Measurements from ENCODE around the gene PODNL1.
A peak's percentile ranks its signal among the peaks of the same experiment; 100 is the strongest.

PODNL1 gene

DNA sequence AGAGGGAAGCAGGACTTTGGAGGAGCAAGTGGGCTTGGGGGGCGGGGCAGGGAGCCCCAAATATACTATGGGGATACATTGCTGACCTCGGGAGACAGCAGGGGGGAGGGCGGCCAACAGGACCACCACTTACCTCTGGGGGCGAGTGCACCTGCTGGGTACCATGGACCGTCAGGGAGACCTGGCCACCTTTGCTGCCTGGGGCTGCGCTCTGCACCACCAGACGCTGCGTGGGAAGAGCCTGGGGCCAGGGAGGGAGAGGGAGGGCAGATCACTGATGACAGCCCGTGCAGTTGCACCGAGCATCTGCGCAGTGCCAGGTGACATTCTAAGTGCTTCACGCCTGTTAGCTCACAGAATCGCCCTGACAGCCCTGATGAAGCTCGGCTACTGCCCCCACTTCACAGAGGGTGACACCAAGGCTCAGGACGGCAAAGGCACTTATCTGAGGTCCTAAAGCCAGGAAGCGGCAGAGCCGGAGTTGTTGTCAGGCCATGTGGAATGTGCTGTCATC is 43.8 kb upstream of the PODNL1 start:
- no peaks in the 10 kb centered on the region for H3K36me3 ChIP-seq (ENCODE audit: control insufficient read depth, insufficient read depth, low read length)
- no peak overlapping the region for H3K4me3 ChIP-seq (ENCODE audit: low read depth, low read length)
- H3K4me2 ChIP-seq (ENCODE audit: low read length): no peak overlapping the region
- TF ChIP-seq, protein P1, sequence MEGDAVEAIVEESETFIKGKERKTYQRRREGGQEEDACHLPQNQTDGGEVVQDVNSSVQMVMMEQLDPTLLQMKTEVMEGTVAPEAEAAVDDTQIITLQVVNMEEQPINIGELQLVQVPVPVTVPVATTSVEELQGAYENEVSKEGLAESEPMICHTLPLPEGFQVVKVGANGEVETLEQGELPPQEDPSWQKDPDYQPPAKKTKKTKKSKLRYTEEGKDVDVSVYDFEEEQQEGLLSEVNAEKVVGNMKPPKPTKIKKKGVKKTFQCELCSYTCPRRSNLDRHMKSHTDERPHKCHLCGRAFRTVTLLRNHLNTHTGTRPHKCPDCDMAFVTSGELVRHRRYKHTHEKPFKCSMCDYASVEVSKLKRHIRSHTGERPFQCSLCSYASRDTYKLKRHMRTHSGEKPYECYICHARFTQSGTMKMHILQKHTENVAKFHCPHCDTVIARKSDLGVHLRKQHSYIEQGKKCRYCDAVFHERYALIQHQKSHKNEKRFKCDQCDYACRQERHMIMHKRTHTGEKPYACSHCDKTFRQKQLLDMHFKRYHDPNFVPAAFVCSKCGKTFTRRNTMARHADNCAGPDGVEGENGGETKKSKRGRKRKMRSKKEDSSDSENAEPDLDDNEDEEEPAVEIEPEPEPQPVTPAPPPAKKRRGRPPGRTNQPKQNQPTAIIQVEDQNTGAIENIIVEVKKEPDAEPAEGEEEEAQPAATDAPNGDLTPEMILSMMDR (IDR thresholded peaks at IDR 0.05): no peak
- H3K79me2 ChIP-seq: peaks cover 3% of the 10 kb centered on the region
- no peaks in the 10 kb centered on the region for H3K9me3 ChIP-seq (ENCODE audit: control insufficient read depth, low read length)
- no peak overlapping the region for H3K9ac ChIP-seq
- no peaks in the 10 kb centered on the region for H3K27me3 ChIP-seq (ENCODE audit: control insufficient read depth, insufficient read depth, low read length)
- H3K27ac ChIP-seq: peak overlapping the region; percentile 100
- H2AFZ ChIP-seq: no peak overlapping the region
- H3K4me1 ChIP-seq: peaks cover 73% of the 10 kb centered on the region

DNA sequence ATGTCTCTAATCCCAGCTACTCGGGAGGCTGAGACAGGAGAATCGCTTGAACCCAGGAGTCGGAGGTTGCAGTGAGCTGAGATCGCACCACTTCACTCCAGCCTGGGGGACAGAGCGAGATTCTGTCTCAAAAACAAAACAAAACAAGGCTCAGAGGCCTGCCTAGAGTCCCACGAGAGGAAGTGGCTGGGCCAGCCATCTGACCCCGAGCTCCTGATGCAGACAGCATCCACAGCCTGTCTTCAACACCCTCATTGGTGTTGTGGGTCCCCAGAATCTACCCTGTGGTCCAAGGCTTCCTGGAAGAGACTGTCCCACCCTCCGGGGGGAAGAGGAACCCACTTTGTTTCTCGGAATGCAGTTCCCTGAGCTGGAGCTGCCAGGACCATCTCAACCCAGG is 43.2 kb upstream of the PODNL1 start:
- Histone ChIP-seq H3K4me3 (ENCODE audit: low read depth, low read length) (no peak overlapping the region), H3K36me3 (ENCODE audit: control insufficient read depth, insufficient read depth, low read length) (no peaks in the 10 kb centered on the region), H2AFZ (no peak overlapping the region), H3K4me2 (ENCODE audit: low read length) (no peak overlapping the region), H3K4me1 (peaks cover 67% of the 10 kb centered on the region), H3K9ac (no peak overlapping the region), H3K27me3 (ENCODE audit: control insufficient read depth, insufficient read depth, low read length) (no peaks in the 10 kb centered on the region), H3K9me3 (ENCODE audit: control insufficient read depth, low read length) (no peaks in the 10 kb centered on the region), H3K27ac (peak overlapping the region; percentile 40), H3K79me2 (peaks cover 3% of the 10 kb centered on the region)
- TF ChIP-seq, protein P1 (IDR thresholded peaks at IDR 0.05): no peak

DNA sequence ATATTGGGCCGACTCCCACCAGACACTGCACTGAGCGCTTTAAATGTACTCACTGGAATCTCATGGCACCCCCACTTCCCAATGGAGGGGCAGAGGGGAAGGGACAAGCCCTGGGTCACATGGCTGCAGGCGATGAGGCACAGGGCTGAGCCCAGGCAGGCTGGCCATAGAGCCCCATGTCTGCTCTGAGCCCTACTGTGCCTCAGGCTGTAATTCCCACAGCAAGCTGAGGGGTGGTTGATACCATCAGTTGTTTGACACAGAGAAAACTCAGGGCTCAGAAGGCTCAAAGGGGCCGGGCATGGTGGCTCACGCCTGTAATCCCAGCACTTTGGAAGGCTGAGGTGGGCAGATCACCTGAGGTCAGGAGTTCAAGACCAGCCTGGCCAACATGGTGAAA is 42.8 kb upstream of the PODNL1 start:
- TF ChIP-seq, protein P1 (IDR thresholded peaks at IDR 0.05): no peak
- no peak overlapping the region for H3K4me3 ChIP-seq (ENCODE audit: low read depth, low read length)

DNA sequence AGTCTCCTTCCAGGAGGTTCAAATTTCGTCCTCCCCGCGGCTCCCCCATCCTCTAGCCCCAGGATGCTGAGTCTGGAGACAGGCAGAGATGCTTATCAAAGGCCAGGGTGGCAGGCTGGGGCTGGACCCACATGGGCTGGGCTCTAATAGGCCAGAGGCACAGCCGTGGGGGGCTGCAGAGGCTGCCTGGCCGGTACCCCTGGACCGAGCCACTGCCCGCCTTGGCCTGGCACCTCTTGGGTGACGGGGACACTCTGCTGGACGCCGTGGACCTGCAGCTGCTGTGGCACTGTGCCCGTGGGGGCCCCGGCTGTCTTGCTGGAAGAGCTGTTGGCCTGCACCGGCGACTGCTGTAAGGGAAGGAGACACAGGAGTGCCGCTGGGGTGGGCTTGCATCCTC is 42.1 kb upstream of the PODNL1 start:
- H3K27me3 ChIP-seq (ENCODE audit: control insufficient read depth, insufficient read depth, low read length): no peaks in the 10 kb centered on the region
- H3K9ac ChIP-seq: no peak overlapping the region
- TF ChIP-seq, protein P1 (IDR thresholded peaks at IDR 0.05): no peak
- H3K79me2 ChIP-seq: peaks cover 3% of the 10 kb centered on the region
- no peak overlapping the region for H3K4me3 ChIP-seq (ENCODE audit: low read depth, low read length)
- no peaks in the 10 kb centered on the region for H3K36me3 ChIP-seq (ENCODE audit: control insufficient read depth, insufficient read depth, low read length)
- H3K27ac ChIP-seq: peak overlapping the region; percentile 40
- no peaks in the 10 kb centered on the region for H3K9me3 ChIP-seq (ENCODE audit: control insufficient read depth, low read length)
- H3K4me1 ChIP-seq: peaks cover 56% of the 10 kb centered on the region
- H3K4me2 ChIP-seq (ENCODE audit: low read length): peak overlapping the region; percentile 70
- no peak overlapping the region for H2AFZ ChIP-seq

More for the DNA sequence above, 42.8 kb upstream of the PODNL1 start:
- H3K36me3 ChIP-seq (ENCODE audit: control insufficient read depth, insufficient read depth, low read length): no peaks in the 10 kb centered on the region
- no peak overlapping the region for H2AFZ ChIP-seq
- no peak overlapping the region for H3K9ac ChIP-seq
- H3K4me2 ChIP-seq (ENCODE audit: low read length): no peak overlapping the region
- peak overlapping the region; percentile 40 for H3K27ac ChIP-seq
- H3K4me1 ChIP-seq: peaks cover 63% of the 10 kb centered on the region
- H3K79me2 ChIP-seq: peaks cover 3% of the 10 kb centered on the region
- H3K27me3 ChIP-seq (ENCODE audit: control insufficient read depth, insufficient read depth, low read length): no peaks in the 10 kb centered on the region
- H3K9me3 ChIP-seq (ENCODE audit: control insufficient read depth, low read length): no peaks in the 10 kb centered on the region

DNA sequence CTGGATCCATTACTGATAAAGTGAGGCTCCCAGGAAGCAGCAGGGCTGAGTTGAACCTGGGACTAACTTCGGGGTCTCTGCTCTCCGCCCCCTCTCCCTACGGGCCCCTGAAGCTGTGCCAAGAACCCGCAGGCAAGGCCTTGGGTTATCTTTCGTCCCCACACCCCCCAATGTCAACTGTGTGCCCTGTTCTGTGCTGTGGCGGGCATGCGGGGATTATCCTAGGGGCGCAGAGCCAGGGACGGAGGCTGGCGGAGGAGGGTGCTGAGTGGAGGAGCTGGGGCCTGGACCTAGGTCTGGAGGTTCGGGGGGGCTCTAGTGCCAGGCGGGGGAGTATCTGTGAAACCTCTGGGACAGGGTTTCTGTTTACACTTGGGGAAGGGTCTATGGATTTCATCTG is 41.5 kb upstream of the PODNL1 start:
- H3K4me2 ChIP-seq (ENCODE audit: low read length): peak overlapping the region; percentile 70
- H2AFZ ChIP-seq: peak overlapping the region; percentile 42
- H3K9me3 ChIP-seq (ENCODE audit: control insufficient read depth, low read length): no peaks in the 10 kb centered on the region
- H3K4me3 ChIP-seq (ENCODE audit: low read depth, low read length): peak overlapping the region; percentile 38
- TF ChIP-seq, protein P1 (IDR thresholded peaks at IDR 0.05): no peak
- H3K79me2 ChIP-seq: peaks cover 3% of the 10 kb centered on the region
- no peak overlapping the region for H3K9ac ChIP-seq
- no peaks in the 10 kb centered on the region for H3K36me3 ChIP-seq (ENCODE audit: control insufficient read depth, insufficient read depth, low read length)
- no peaks in the 10 kb centered on the region for H3K27me3 ChIP-seq (ENCODE audit: control insufficient read depth, insufficient read depth, low read length)
- peak overlapping the region; percentile 40 for H3K27ac ChIP-seq
- peaks cover 49% of the 10 kb centered on the region for H3K4me1 ChIP-seq
